ENCODE measurements around the gene RNF214. TPM values are rescaled to one million over a fixed set of nuclear protein-coding genes. Genes with fewer than 3 reads are reported as not detected.

Gene RNF214
- total and polyA plus RNA-seq, 7 donors, result 12.4 to 39.4 (median 31.0) TPM

GRCh38 chr11:117327567-117328374 lies 95.3 kb downstream of the RNF214 start, which contains the start of gene CEP164:
Gene CEP164, plus strand, starts transcription at chr11:117327854. Its CDS starts 10,733 bp downstream, at chr11:117338587.
- intact Hi-C loops (cut with DNase I), result no loop called here
- Histone ChIP-seq H3K36me3 (ENCODE audit: insufficient read depth in 1 of 2, low read depth in 1 of 2) (no peaks in the 10 kb centered on the region), H3K27ac (peak within 1 kb of the TSS; percentile 88), H3K4me1 (peaks cover 12% of the 10 kb centered on the region), H3K27me3 (ENCODE audit: insufficient read depth in 3 of 3, low read length in 2 of 3) (no peaks in the 10 kb centered on the region), H3K9me3 (no peaks in the 10 kb centered on the region), H3K4me3 (peak within 1 kb of the TSS; percentile 94)
- ATAC-seq (peak; percentile 98 to 99 (median 99)), DNase-seq (peak; percentile 96 to 97)
- 0 to 1% (median 0%) methylated on average over 56 to 64 of the region's 64 CpGs for WGBS, 3 donors
- TF ChIP-seq, protein P1, sequence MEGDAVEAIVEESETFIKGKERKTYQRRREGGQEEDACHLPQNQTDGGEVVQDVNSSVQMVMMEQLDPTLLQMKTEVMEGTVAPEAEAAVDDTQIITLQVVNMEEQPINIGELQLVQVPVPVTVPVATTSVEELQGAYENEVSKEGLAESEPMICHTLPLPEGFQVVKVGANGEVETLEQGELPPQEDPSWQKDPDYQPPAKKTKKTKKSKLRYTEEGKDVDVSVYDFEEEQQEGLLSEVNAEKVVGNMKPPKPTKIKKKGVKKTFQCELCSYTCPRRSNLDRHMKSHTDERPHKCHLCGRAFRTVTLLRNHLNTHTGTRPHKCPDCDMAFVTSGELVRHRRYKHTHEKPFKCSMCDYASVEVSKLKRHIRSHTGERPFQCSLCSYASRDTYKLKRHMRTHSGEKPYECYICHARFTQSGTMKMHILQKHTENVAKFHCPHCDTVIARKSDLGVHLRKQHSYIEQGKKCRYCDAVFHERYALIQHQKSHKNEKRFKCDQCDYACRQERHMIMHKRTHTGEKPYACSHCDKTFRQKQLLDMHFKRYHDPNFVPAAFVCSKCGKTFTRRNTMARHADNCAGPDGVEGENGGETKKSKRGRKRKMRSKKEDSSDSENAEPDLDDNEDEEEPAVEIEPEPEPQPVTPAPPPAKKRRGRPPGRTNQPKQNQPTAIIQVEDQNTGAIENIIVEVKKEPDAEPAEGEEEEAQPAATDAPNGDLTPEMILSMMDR (IDR thresholded peaks at IDR 0.05), result no peak

DNA sequence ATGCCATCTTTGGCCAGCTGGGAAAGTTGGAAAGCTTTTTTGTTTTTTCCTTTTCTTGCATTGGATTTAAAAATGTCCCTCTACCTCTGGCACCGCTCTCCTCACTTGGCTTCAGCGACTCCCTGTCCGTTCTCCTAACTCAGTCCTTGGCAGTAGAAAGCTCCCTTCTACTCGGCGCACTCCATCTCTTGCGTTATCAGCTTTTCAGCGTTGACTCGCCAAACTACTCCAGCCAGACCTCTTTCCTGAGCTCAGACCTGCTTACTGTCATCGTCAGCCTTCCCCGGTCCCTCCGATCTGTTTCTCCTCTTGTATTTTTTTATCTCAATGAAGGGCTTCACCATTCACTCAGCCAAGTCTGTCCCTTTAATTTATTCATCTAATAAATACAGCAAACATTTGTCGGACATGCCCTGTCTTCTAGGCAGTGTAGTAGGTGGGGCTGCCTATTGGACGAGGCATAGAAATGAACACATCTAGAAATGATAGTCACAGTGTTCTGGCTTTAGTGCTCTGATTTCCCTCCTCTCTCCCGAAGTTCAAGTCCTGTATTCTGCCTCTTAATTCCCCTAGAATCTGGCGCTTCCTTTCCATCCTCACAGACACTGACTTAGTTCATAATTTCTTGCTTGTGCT lies 96.0 kb downstream of the RNF214 start:
- Histone ChIP-seq H3K27me3 (ENCODE audit: insufficient read depth in 3 of 3, low read length in 2 of 3) (no peaks in the 10 kb centered on the region), H3K4me1 (peaks cover 12% of the 10 kb centered on the region), H3K9me3 (no peaks in the 10 kb centered on the region), H3K36me3 (ENCODE audit: insufficient read depth in 1 of 2, low read depth in 1 of 2) (no peaks in the 10 kb centered on the region), H3K27ac (peak overlapping the region; percentile 88), H3K4me3 (peak overlapping the region; percentile 94)
- TF ChIP-seq, protein P1 (IDR thresholded peaks at IDR 0.05), result no peak
- intact Hi-C loops (cut with DNase I), result no loop called here
- DNase-seq (no peak), ATAC-seq (peak; percentile 26 to 57 (median 35))
- 2 to 4% (median 2%) methylated on average over 15 of the region's 15 CpGs for WGBS, 3 donors

- Histone ChIP-seq H3K4me3 (no peak overlapping the region), H3K4me1 (peaks cover 12% of the 10 kb centered on the region), H3K27ac (no peak overlapping the region), H3K36me3 (ENCODE audit: insufficient read depth in 1 of 2, low read depth in 1 of 2) (no peaks in the 10 kb centered on the region), H3K27me3 (ENCODE audit: insufficient read depth in 3 of 3, low read length in 2 of 3) (no peaks in the 10 kb centered on the region), H3K9me3 (no peaks in the 10 kb centered on the region)
- TF ChIP-seq, protein P1 (IDR thresholded peaks at IDR 0.05), result no peak
- DNase-seq (no peak), ATAC-seq (no peak)
- 51 to 86% (median 75%) methylated on average over 2 of the region's 2 CpGs for WGBS, 3 donors
- intact Hi-C loops (cut with DNase I), result no loop called here
Measured at GRCh38 chr11:117332843-117333242, 100.4 kb downstream of the RNF214 start.

- intact Hi-C loops (cut with DNase I), result no loop called here
- ATAC-seq, result no peak
- TF ChIP-seq, protein P1 (IDR thresholded peaks at IDR 0.05), result no peak
- Histone ChIP-seq H3K36me3 (ENCODE audit: insufficient read depth in 1 of 2, low read depth in 1 of 2) (no peaks in the 10 kb centered on the region), H3K27me3 (ENCODE audit: insufficient read depth in 3 of 3, low read length in 2 of 3) (no peaks in the 10 kb centered on the region), H3K9me3 (no peaks in the 10 kb centered on the region), H3K27ac (no peak overlapping the region), H3K4me1 (peaks cover 6% of the 10 kb centered on the region), H3K4me3 (no peak overlapping the region)
- 66 to 80% (median 74%) methylated on average over 9 of the region's 9 CpGs for WGBS, 3 donors
- no peak for DNase-seq
Measured at GRCh38 chr11:117333917-117334316, 101.4 kb downstream of the RNF214 start.
